ENCODE results near the gene ZNF324.

DNA sequence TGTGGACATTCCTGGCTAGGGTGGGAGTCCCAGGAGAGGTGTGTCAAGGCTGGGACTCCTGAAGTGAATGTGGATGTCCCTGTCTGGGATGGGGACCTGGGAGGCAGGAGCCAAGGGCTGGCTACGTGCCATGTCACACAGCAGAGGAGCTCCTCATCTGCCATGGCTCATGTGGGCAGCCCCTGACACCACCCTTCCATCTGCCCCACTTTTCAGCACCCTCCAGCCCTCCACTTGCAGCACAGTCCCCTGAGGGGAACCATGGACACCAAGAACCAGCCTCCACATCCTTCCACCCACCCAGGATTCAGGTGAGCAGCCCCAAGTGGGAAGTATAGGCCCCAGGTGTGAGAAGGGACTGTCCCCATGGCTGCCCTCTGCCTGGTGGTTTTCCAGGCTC lies 11.0 kb downstream of the ZNF324 start:
- TF ChIP-seq, protein P1, sequence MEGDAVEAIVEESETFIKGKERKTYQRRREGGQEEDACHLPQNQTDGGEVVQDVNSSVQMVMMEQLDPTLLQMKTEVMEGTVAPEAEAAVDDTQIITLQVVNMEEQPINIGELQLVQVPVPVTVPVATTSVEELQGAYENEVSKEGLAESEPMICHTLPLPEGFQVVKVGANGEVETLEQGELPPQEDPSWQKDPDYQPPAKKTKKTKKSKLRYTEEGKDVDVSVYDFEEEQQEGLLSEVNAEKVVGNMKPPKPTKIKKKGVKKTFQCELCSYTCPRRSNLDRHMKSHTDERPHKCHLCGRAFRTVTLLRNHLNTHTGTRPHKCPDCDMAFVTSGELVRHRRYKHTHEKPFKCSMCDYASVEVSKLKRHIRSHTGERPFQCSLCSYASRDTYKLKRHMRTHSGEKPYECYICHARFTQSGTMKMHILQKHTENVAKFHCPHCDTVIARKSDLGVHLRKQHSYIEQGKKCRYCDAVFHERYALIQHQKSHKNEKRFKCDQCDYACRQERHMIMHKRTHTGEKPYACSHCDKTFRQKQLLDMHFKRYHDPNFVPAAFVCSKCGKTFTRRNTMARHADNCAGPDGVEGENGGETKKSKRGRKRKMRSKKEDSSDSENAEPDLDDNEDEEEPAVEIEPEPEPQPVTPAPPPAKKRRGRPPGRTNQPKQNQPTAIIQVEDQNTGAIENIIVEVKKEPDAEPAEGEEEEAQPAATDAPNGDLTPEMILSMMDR (IDR thresholded peaks at IDR 0.05) = no peak
- TF ChIP-seq POLR2A (IDR thresholded peaks at IDR 0.05) = no peak

Measured in body of pancreas (tissue), 4 donors.